GM19351 (cell line): ENCODE measurements around the gene NR2E3.
"Not testable (repeated sequence)": the region's sequence is repeated elsewhere in the genome, so short reads cannot be mapped to it uniquely, and the experiment has no call there.

Experiments
- ATAC-seq: cut with Tn5 transposase; IDR thresholded peaks from one replicate; pipeline ENCODE4 v1.9.1; 2021; ENCODE audit warnings: mild to moderate bottlenecking, moderate library complexity; ENCODE audit not compliant: unreplicated experiment

The NR2E3 gene

GRCh38 chr15:71813723-71814470, 3.5 kb downstream of the NR2E3 start:
- no peak for ATAC-seq

- ATAC-seq: no peak
These were observed 4.9 kb downstream of the NR2E3 start for GRCh38 chr15:71815301-71815700.

- no peak for ATAC-seq
These were observed 7.0 kb downstream of the NR2E3 start for GRCh38 chr15:71817351-71817750.

- no peak for ATAC-seq
These were observed 9.8 kb downstream of the NR2E3 start for GRCh38 chr15:71820127-71820526.

- no peak for ATAC-seq
These were observed 11.3 kb downstream of the NR2E3 start for GRCh38 chr15:71821547-71822129.

- no peak for ATAC-seq
These were observed 12.7 kb downstream of the NR2E3 start for GRCh38 chr15:71822890-71823630.

GRCh38 chr15:71823801-71824200, 13.4 kb downstream of the NR2E3 start:
- ATAC-seq: no peak

- no peak for ATAC-seq
These were observed 14.8 kb downstream of the NR2E3 start for GRCh38 chr15:71825021-71825730.

- no peak for ATAC-seq
These were observed 15.8 kb downstream of the NR2E3 start for GRCh38 chr15:71826196-71826595.

GRCh38 chr15:71830981-71831380, 20.6 kb downstream of the NR2E3 start:
- ATAC-seq: no peak

- no peak for ATAC-seq
These were observed 31.2 kb downstream of the NR2E3 start for GRCh38 chr15:71841563-71841962.

- no peak for ATAC-seq
These were observed 34.6 kb downstream of the NR2E3 start for GRCh38 chr15:71844916-71845315.

- ATAC-seq: no peak
These were observed 43.2 kb downstream of the NR2E3 start for GRCh38 chr15:71853543-71853942.

GRCh38 chr15:71858232-71858631, 47.9 kb downstream of the NR2E3 start:
- ATAC-seq: not testable (repeated sequence)
